Astrocyte of the spinal cord (primary cell): ENCODE measurements around the gene PTPRN.

ENCODE experiments used
- DNase-seq: peaks from one replicate; pipeline ENCODE4 v3.0.0; 2011; ENCODE audit warnings: low read depth, low spot score
- H3K4me3 ChIP-seq: 2 replicates; pipeline ENCODE4 v1.5.1; 2011; ENCODE audit warnings: low read depth, mild to moderate bottlenecking, low read length, moderate library complexity
- CTCF ChIP-seq: IDR thresholded peaks from 2 replicates; pipeline ENCODE4 v1.5.1; 2012; ENCODE audit warnings: low read depth, mild to moderate bottlenecking, low read length, inconsistent platforms
- in situ Hi-C: cut with HindIII; loops from 2 replicates; pipeline ENCODE4 v1.10.0; 2017; ENCODE audit warnings: low sequenced_read_pairs

The PTPRN gene

DNA sequence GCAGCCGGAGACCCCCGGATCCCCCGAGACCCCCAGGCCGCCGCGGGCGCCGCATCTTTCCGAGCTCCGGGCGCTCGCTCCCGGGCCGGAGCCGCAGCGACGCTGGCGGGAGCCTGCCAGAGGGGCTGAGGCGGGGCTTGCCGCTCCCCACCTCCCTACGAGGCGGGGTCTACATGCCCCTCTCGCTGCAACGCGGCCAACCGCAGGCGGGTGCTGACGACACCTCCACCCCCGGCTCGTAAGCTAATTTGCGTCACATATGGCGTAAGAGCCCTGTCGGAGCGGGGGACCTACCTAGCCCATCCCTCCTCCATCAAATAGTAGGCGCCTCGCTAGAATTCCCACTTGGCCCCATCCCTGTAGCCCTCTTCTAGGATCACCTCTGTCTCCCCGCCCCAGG lies at the start of gene PTPRN:
TSS of gene PTPRN (minus strand) at position 124 of the 400 bp plus-strand sequence. CDS start at position 55, 69 bp downstream.
- in situ Hi-C loops: no loop called here
- TF ChIP-seq CTCF: no peak
- peak within 1 kb of the TSS; percentile 15 for H3K4me3 ChIP-seq
- DNase-seq: no peak

GRCh38 chr2:219358170-219359075 lies 49.2 kb upstream of the PTPRN start:
- no peak for TF ChIP-seq CTCF
- no peak for DNase-seq
- in situ Hi-C loops: no loop called here
- H3K4me3 ChIP-seq: no peak overlapping the region

- no peak overlapping the region for H3K4me3 ChIP-seq
- DNase-seq: no peak
- in situ Hi-C loops: no loop called here
- no peak for TF ChIP-seq CTCF
These were observed 47.6 kb upstream of the PTPRN start for GRCh38 chr2:219356834-219357233.

DNA sequence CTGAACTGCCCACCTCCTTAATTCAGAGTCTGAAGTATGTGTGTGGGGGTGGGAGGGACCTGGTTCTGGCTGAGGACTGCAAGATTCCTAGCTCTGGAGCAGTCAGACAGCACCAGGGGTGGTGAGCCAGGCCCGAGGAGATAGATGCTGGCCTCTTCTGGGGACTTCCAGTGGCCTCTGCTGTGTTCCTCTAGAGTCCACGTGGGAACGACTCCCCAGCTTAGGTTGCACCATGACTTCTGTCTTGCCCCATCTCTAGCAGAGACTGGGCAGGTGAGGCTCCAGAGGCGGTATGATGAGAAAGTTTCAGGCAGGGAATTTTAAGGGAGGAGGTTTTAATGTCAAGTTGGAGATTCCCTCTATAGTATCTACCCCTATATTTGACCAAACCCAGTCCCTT lies 45.4 kb upstream of the PTPRN start:
- in situ Hi-C loops: no loop called here
- TF ChIP-seq CTCF: no peak
- no peak for DNase-seq
- no peak overlapping the region for H3K4me3 ChIP-seq

DNA sequence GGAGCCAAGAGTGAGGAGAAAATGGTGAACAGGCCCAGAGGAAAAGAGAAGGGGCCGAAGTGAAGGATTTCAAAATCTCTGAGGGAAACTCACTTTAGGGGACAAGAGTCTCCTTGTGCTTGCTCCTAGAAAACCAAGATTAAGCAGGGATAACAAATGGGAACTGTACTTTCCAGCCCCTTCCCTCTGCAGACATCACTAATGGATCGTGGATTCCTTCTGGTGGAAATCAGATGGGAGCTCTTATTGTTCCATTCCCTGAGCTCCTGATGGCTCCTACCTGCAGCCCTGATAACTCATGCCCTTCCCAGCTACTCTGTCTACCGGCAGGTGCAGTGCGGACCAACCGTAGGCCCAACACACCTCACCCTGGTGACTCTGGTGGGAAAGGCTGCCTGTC lies 43.9 kb upstream of the PTPRN start:
- DNase-seq: no peak
- H3K4me3 ChIP-seq: no peak overlapping the region
- in situ Hi-C loops: no loop called here
- TF ChIP-seq CTCF: no peak

DNA sequence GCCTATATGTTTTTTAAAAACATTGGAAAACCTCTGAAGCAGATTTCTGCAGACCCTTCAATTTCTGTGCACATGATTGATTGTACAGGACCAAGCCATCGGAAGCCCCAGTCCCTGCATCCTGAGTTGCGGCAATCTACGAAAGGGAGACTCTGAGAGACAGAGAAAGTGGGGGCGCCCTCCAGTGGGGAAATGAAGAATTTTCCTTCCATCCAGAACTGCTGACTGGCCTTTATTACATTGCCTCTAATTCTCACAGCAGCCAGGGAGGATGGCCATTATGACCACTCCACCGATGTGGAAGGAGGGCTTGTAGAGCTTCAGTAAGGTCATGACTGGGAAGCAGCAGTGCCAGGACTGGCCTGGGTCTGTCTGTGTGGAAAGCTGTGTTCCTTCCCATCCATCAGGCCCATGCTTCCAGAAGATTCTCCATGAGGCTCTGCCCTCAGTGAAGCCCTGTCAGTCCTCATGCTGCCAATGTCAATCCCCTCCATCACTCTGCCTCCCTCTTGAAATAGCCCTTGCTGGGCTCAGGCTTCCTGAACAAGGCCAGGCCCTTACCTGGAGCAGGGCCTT lies 43.3 kb upstream of the PTPRN start:
- in situ Hi-C loops: no loop called here
- peak; percentile 74 for TF ChIP-seq CTCF

More for the DNA sequence above, 43.3 kb upstream of the PTPRN start:
- H3K4me3 ChIP-seq: no peak overlapping the region
- DNase-seq: peak; percentile 49
